Vagina (tissue), 2 donors: ENCODE data around the gene NOTO.

Experiments used
- CTCF ChIP-seq, 3 experiments: fragments of 450-650 bp in 2 of 3; fragments of 200-600 bp in 1 of 3; sonication (generic) in 1 of 3; IDR thresholded peaks; one replicate each; pipeline ENCODE4 v1.5.1; 2017 to 2019; ENCODE audit warnings: antibody characterized with exemption in 3 of 3, mild to moderate bottlenecking in 2 of 3, moderate library complexity in 2 of 3
- POLR2A ChIP-seq, 2 donors: fragments of 450-650 bp; IDR thresholded peaks; one replicate each; pipeline ENCODE4 v1.6.1; 2017; ENCODE audit warnings: antibody characterized with exemption in 2 of 2, mild to moderate bottlenecking in 2 of 2, moderate library complexity in 2 of 2
- POLR2AphosphoS5 ChIP-seq, 2 donors: sonication (generic); formaldehyde crosslinking; IDR thresholded peaks; one replicate each; pipeline ENCODE4 v1.9.0; 2017; ENCODE audit warnings: antibody characterized with exemption in 2 of 2, mild to moderate bottlenecking in 2 of 2, low read depth in 1 of 2; ENCODE audit not compliant: insufficient read depth in 1 of 2

DNA sequence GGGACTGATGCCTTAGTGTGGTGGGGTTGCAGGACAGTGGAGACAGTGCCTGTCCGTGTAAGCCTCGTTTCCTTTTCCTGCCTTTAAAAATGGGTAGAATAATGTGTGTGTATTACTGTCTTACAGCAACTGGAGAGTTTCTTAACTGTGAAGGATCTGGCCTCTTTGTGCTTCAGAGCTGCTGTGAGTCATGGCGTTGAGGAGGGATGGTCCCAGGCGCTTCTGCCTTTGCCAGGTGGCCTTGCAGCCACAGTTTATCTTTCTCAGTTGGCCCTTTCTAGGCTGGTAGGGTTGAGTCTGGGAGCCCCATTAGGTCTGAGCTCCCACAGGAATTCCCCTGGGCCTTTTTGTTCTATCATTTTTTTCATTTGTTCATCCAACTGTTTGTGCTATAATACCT, 21.4 kb downstream of the NOTO start:
- TF ChIP-seq POLR2A (IDR thresholded peaks at IDR 0.05) (no peak), CTCF (IDR thresholded peaks at IDR 0.05) (no peak), POLR2AphosphoS5 (IDR thresholded peaks at IDR 0.05; ENCODE audit: insufficient read depth in 1 of 2, low read depth in 1 of 2) (no peak)
